ENCODE results near the gene GNL3.

DNA sequence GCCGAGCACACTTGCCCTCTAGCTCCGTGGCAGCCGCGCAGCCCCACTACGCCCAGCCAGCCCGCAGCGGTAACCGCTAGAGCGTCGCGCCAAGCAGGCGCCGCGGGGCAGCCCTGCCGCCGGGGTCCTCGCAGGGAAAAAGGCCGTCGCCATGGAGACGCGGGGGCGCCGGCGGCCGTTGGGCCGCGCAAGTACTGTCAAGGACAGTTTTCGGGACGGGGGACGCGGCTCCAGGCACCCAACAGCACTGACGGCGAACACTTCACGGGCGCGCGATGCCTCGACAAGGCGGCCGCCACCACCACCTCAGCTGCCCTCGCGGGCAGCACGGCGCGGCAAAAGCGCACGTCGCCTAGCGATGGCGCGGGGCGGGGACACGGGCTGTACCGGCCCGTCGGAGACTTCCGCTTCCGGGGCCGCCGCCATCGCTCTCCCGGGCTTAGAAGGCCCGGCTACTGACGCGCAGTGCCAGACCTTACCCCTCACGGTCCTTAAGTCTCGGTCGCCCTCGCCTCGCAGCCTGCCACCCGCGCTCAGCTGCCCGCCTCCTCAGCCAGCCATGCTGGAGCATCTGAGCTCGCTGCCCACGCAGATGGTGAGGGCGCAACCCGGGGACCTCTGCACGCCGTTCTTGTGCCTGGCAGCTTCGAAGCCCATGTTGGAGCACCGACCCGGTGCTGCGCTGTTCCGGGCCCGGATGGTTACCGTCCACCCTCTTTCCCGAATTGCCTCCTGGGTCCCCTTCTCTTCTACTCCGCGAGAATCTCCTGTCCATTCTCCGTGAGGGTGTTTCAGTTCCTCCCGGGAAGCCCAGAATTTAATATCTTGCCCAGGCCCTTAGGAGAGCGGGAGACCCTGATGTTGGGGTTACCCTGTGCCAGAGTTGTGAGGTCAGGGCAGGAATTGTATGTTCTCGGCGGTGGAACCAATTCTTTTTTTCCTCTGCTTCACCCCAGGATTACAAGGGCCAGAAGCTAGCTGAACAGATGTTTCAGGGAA, 20.2 kb downstream of the GNL3 start, which contains the start of the genes GLT8D1 and SPCS1:
- TF ChIP-seq POLR2A (IDR thresholded peaks at IDR 0.05; ENCODE audit: low read length): peak; percentile 90
- no peak for TF ChIP-seq CTCF (IDR thresholded peaks at IDR 0.05)
- TF ChIP-seq, protein P1, sequence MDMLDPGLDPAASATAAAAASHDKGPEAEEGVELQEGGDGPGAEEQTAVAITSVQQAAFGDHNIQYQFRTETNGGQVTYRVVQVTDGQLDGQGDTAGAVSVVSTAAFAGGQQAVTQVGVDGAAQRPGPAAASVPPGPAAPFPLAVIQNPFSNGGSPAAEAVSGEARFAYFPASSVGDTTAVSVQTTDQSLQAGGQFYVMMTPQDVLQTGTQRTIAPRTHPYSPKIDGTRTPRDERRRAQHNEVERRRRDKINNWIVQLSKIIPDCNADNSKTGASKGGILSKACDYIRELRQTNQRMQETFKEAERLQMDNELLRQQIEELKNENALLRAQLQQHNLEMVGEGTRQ (IDR thresholded peaks at IDR 0.05): no peak
- TF ChIP-seq MYC (IDR thresholded peaks at IDR 0.05; ENCODE audit: borderline replicate concordance, low read length): no peak; the same call in 1 of the 2 replicates
- TF ChIP-seq RAD21 (conservative IDR thresholded peaks at IDR 0.05 in 1 of 2, IDR thresholded peaks at IDR 0.05 in 1 of 2): no peak
- no peak for TF ChIP-seq MAFK (IDR thresholded peaks at IDR 0.05; ENCODE audit: partially characterized antibody)
- TF ChIP-seq CHD2 (IDR thresholded peaks at IDR 0.05; ENCODE audit: low read length, partially characterized antibody): no peak
- no peak for TF ChIP-seq ESRRA (IDR thresholded peaks at IDR 0.05; ENCODE audit: borderline replicate concordance, low read length)
- TF ChIP-seq JUNB (IDR thresholded peaks at IDR 0.05): no peak

Measured in A549 (cell line).